Body of pancreas (tissue), 4 donors: ENCODE data around the gene FILIP1L.

Experiments used
- CTCF ChIP-seq, 7 experiments: fragments of 450-650 bp in 4 of 7; fragments of 200-600 bp in 3 of 7; sonication (generic) in 3 of 7; IDR thresholded peaks; one replicate each; pipeline ENCODE4 v1.5.1; 2016 to 2019; ENCODE audit warnings: antibody characterized with exemption in 7 of 7
- POLR2A ChIP-seq, 3 donors: fragments of 450-650 bp; IDR thresholded peaks; one replicate each; pipeline ENCODE4 v1.6.1; 2016; ENCODE audit warnings: antibody characterized with exemption in 3 of 3, mild to moderate bottlenecking in 2 of 3

DNA sequence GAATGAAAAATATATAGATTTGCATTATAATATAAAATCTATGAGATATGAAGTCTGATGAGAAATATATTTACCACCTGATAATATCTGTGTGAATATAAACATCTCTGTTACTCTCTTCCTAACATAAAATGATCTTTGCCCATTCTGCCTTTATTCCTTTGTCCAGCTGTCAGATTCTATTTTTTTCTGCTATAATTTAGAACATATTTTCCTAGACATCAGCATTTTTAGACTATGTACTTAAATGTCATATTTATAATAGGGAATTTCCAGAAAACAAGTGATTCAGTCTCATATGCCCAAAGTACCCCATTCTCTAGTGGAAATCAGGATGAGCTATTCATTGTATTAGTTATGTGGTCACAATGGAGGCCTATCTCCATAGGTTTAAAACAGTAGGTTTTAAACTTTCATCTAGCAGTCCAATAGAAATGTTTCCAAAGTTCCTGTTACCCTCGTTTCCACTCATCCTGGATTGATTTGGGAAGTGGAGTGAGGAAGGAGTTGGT, 83.3 kb downstream of the FILIP1L start:
- TF ChIP-seq POLR2A (IDR thresholded peaks at IDR 0.05) (no peak), CTCF (IDR thresholded peaks at IDR 0.05) (no peak)
